GM18858 (cell line): ENCODE results near the gene UBASH3B.

ENCODE experiments used
- ATAC-seq: cut with Tn5 transposase; IDR thresholded peaks from one replicate; pipeline ENCODE4 v1.9.1; 2021; ENCODE audit not compliant: unreplicated experiment

The UBASH3B gene

DNA sequence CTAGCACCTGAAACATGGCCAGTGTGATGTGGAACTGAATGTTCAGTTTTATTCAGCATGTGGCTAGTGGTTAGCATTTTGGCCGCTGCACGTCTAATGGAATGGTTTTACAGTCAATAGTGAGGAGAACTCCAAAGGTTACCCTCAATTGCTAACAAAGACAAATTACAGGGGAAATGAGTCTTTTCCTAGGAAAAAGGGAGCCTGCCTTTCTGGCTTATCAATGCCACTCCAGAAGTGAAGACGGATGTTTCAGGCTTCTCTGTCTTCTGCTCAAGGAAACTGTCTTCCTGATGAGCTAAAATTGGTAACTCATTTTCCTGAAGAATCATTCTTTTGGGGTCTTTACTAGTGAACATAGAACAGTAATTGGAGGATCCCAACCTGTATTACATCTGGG lies 98.5 kb downstream of the UBASH3B start:
- no peak for ATAC-seq

DNA sequence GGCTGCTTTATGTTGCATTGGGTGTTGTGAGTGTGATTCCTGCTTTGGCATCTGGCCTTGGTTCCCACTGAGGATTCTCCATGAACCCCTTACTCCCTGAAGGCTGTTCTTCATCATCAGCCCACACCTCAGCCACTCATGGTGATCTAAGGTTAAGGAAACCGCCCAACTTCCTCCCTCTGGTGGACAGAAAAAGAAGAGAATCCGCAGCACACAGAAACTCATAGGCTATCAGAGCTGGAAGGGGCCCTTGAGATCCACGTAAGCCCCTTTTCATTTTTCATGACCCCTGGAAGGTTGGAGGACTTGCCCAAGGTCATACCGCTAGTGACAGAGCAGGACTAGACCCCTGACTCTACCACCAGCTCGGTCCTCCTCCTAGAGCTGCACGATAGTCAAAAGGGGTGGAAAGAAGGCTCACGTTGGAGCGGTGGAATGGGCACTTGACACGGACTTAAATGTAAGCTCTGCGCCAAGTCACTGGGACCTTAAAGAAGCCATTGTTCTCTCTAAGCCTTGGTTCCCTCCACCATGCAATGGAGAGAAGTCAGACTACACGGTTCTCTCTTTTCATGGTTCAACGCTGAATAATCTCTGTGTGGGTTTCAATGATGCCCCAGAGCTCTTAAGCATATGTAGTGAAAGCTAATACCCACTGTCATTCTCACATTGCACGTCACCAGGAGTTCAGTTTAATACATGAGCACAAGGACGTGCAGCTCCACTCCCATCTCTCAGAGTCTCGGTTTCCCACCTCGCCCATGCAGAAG lies 99.2 kb downstream of the UBASH3B start:
- no peak for ATAC-seq

DNA sequence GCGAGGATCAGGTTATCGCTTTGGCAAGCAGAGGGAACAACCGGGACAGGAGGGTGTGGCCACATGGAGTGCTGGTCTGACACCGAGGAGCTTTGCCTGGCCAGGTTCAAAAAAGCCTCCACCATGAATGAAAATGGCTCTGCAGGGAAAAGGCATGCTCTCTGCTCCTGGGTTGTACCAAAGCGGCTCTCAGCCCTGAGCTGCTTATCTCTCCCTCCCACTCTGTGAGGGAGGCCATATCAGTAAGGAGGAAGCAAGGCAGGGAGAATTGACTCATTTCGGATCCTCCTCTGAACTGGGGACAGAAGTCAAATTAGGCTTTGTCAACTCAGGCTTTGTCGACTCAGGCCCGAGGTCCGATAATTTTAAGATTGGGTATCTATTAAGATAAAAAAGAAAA lies 99.9 kb downstream of the UBASH3B start:
- ATAC-seq, result no peak

DNA sequence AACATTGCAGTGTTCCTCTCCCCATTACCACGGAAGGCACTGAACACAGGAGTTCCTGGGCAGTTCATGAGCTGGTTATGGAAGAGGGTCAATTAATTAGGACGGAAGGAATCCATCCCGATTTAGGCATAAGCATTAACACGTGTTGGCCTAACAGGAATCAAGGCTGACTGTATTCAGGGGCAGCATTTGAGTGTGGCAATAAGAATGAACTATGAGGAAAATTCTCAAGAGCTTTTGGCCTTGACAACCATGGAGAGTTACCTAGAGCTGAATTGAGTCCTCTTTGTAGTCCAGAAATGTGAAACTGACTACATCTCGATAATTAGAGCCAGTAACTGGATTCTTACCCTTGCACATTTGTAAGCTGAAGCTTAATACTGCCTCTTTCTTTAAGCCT lies 100.4 kb downstream of the UBASH3B start:
- no peak for ATAC-seq

DNA sequence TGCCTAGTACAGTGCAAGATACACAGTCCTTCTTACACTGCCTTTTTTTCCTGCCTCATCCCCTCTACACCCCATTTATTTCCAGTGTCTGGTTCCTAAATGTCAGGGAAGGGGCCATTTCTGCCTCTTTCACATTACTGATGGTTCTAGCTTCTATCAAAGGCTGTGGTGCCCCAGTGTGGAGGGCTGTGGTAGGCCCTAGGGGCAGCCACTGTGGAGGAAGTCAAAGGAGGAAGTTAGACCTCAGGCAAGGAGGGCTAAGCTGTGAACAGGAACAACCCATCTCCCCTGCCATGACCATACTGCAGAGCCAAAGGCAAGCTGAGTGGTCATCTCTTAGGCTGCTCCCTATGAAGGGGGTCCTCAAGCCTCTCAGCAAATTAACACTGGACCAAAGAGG lies 100.9 kb downstream of the UBASH3B start:
- ATAC-seq, result peak; percentile 72

DNA sequence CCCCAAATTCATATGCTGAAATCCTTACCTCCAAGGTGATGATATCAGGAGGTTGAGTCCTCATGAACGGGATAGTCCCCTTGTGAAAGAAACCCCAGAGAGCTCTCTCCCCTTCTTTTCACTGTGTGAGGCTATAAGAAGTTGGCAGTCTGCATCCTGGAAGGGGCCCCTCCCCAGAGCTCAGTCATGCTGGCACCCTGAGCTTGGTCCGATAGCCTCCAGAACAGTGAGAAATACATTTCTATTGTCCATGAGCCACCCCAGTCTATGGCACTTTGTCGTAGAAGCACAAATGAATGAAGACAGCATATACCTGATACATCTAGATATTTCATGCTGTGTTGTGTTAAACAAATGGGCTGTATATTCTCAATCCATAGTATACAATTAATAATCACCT lies 101.7 kb downstream of the UBASH3B start:
- ATAC-seq, result no peak

DNA sequence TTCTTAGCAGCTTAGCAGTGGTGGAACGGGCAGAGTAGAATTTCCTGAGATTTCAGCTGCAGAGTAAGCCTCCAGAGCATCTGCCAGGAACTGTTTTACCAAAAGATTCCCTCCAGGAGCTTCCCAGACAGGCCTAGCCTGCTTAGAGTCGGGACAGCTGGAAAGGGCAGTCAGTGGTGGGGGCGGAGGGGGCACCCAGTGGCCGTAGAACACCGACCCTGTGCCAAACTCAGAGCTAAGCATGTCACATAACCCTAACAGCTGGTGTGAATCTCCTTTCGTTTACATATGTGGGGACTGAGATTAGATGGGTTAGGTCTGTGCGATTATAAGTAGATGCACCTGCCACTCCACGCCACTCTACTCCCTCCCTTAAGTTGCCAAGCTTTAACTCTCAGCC lies 102.8 kb downstream of the UBASH3B start:
- ATAC-seq, result no peak

DNA sequence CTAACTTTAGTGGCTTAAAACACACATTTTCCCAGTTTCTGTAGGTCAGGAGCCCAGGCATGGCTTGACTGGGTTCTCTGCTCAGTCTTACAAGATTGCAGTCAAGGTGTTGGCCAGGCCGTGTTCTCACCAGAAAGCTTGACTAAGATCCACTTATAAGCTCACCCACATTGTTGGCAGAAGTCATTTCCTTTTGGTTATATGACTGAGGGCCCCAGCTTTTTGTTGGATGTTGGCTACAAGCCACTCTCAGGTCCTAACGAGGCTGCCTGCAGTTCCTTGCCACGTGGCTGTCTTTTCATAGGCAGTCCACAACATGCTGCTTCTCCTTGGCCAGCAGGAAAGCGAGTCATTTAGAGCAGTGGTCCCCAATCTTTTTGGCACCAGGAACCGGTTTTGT lies 103.5 kb downstream of the UBASH3B start:
- no peak for ATAC-seq

DNA sequence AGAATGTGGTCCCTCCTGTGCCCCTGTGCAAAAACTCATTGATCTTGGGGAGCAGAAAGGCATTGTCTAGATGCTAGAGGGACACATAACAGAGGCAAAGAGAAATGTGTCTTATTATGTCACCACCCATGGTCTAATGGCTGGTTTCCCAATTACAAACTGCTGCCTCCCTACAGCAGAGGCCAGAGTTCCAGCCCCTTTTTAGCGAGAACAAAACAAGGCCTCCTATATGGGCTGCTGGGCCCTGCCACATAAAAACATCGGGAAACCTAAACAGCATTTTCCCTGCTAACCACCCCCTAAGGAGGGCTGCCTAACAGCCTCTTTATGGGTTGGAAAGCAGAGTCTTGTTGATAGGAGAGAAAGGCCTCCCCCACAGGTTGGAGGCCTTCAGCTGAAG lies 107.6 kb downstream of the UBASH3B start:
- no peak for ATAC-seq

DNA sequence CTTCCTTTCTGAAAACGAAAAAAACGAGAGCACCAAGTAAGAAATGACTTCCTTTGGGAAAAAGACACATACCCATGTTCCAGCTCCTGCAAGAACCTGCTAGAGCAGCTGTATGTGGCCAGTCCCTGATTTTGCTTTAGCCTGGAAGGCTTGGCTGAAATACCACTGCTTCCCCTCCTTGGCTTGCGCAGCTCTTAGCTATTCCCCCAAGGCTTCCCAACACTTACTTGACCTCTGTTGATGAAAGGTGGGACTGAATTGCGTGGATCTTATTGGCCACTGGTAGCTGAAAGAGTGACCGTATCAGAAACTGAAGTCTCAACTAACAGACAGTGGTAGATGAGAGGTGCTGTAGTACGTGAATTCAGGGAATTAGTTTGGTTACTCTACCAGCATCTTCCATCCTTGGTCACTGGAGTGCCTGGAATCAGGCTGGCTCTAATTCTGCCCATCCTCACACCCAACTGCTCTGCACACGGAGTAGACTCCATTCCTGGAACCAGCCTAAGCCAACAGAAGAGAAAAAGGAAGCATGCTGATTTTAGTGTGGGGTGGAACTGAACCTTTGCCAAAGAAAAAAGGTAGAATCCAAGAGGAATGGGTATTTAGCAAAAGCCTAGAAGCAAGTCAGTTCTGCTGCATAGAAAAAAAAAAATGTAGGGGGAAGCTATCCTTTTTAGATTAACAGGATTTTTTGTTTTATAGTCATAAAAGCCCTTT lies 109.0 kb downstream of the UBASH3B start:
- ATAC-seq, result no peak

DNA sequence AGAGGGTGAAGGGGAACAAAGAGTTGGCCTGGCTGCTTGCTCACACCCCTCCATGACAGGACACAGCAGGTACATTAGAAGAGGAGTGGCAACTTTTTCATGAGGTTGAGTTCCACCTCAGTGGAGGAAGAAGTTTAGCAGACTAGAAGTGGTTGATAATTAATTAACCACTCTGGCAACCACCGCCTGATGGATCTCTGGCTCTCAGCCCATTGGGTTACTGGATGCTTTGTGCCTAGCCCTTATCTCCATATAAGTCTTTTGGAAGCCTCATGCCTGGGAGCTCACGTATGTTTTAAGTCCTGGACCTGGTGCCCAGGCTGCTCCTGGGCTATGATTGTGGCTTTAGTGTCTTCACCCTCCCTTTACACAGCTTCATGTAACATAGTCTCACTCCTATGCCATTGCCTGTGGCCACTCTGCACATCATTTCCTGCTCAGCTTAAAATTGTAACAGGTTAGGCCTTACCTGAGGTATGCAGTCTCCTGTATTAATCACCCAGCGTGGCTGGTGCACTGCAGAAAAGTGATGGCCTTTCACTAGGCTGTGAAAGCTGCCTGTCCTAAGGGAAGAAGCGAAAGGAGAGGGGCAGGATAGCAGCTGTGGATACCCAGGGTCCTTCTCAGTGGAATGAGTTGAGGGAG lies 110.1 kb downstream of the UBASH3B start:
- no peak for ATAC-seq

DNA sequence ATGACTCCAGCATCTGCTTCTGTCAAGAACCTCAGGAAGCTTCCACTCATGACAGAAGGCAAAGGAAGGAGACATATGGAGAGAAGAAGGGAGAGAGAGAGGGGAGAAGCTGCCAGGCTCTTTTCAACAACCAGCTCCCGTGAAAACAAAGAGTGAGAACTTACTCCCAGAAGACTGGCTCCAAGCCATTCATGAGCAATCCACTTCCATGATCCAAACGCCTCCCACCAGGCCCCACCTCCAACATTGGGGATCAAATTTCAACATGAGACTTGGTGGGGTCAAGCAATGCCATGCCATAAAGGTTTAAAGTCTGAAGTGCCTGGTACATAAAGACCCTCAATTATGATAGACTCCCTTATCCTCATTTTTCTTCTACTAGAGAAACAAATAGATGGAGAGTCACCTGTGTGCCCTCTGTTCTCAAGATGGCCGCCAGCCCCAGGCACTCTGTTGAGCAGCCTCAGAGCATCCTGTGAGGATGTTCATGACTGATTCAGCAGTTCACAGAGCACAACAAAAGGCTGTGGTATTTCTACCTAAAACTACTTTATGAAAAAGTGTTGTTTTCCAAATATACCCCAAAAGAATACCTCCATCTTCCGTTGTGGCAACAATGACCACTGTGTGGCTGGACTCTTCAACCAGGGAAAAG lies 113.7 kb downstream of the UBASH3B start:
- ATAC-seq, result no peak

DNA sequence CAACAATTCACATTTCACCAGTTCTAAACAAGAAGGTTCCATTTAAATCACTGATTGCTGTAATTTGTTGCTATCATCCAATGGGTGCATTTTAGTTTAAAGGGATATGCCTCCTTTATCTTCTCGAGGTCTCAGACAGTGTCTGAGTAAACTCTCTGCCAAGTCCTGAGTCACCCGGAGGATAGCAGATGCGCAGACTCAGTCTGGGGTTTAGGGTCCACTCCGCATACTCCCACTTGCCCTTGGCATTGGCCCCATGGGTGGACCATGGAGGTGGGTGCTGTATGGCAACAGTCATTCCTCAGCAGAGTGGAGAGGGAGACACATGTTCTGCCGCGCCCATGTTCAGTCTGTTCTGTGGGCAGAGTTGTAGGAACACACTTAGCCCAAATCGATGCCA lies 117.4 kb downstream of the UBASH3B start:
- ATAC-seq, result no peak

DNA sequence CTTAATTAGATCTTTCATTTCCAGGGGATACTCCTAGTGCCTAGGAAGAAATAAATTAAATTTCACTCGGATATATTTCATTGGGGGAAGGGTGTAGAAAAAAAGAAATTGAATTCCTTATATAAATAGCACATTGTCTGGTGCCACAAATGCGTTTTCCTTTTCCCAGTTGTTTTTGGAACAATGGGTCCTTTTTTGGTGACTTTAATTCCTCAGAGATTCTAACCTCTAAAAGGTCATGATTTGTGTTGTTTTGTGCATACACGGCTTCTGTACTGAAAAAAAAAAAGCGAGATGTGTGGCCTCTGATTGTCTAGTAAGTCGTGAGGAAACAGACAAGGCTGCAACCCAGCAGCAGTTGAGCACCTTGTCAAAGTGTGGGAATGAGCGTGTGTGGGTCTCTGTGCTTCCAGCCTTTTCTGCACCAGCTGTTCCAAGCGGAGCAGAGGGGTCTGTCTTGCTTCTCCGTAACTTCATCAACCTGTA lies 118.3 kb downstream of the UBASH3B start:
- ATAC-seq, result no peak

DNA sequence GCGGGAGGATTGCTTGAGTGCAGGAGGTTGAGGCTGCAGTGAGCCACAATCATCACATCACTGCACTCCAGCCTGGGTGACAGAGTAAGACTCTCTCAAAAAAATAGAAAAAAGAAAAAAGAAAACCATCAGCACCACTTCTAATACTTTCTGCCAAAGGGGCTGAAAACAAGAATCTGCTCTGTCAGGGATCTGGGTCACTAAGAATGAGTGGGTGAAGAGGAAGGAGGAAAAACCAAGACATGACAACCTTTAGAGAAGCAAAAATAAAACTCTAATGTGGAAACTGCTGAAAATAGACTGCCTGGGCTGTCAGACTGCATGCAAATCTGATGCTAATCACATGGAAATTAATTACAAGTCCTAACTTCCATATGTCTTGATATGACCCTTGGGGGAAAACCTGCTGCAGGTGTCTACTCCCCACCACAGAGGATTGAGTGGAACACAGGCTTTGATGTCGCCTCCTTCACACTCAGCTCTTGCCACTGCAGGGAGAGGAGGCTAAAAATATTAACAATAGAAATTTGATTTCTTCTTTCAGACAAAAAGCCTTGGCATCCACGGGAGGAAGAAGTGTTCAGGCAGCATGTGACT lies 120.3 kb downstream of the UBASH3B start:
- no peak for ATAC-seq

DNA sequence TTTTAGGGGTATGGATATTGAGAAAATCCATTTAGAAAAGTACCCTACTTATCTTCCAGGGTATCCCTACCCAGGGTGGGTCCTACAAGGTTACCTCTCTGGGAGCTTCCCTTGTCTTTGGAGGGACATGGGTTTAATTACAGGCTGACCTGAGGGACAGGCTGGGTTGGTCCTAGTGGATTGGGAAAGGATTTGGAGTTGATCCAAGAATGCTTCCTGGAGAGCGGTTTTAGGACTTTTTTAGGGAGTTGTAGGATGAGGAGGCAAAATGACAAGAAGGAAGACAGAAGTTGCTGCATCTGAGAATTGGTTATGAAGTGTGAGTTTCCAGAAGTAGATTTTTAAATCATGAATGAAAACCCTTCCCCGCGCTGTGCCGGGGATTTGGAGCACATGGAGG lies 121.0 kb downstream of the UBASH3B start:
- ATAC-seq, result no peak

DNA sequence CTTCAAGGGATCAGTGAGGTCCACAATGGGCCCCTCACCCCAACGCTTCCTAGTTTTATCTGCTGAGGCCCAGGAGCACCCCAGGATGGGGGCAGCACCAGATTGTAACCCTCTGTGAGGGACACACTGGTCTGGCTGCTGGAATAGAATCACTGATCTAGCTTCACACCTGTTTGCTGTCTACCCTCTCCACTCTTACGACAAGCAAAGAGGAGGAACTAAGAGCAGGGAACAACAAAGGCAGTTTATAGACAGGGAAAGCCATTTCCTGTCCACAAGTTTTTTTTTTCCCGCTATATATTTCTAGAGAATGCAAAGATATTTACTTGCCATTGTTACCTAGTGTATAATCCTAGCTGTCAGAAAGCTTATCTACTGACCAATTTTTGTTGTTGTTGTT lies 121.8 kb downstream of the UBASH3B start:
- no peak for ATAC-seq

DNA sequence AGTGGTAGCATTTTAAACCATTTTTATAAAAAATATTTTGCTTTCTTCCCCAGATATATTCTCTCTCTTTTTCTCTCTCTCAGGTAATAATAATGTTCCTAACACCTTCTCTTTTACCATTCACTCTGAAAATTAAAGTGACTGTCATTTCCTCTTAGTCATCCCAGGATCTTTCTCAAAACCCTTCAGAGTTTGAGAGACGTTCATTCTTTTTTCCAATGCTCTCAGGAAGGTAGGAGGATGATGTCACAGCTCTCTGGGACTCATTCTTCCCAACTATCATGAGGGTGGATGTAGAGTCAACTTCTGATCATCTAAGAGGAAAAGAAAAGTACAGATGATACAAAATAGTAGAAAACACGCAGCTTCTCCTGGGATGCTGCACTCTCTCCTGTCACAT lies 122.6 kb downstream of the UBASH3B start:
- no peak for ATAC-seq

DNA sequence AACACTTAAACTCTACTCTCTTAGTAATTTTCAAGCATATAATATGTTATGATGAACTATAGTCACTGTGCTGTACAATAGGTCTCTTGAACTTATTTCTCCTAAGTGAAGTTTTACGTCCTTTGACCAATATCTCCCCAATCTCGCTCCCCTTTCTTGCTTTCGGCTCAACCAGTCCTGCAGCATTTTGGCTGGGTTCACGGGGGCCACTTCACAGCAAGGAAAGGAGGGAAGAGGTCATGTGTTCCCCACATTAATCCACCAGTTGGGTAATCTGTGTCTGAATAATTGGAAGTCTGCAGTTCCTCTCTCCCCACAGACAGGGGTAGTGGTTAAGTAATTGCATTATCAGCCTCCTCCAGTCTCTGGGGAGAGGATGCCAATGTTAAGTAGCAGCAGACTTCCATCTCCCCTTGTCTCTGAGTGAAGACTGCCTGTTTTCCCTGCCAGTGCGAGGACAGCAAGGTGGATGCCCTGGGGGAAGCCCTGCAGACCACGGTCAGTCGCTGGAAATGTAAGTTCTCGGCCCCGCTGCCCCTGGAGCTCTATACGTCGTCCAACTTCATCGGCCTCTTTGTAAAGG lies 123.6 kb downstream of the UBASH3B start:
- no peak for ATAC-seq

DNA sequence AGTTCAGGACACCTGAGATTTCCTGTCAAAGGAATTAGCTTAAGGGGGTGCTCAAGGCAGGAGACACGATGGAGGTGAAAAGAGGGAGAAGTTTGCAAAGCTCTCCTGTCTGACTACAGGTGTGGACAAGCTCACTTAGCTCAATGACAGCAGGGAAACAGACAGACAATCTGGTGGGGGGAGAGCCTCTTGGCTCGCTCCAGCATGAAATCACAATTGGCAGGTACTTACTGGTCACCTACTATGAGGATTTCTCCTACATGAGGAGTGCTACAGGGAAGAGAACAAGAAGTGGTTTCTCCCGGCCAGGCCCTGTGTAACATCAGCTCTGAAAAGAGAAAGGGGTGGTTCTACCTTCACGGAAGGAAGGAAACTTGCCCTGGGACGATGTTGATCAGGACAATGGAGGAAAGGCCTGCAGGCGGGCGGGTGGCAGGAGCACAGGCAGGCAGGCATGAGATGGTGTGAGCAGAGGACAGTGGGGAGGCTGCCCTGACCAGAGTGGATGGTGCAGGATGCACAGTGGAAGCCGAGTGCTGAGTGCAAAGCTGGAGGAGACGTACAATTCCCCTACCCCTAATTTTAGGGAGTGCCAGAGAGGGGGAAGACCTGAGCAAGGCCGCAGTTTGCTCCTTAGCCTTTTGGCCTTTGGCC lies 124.9 kb downstream of the UBASH3B start:
- no peak for ATAC-seq
